Measurements from ENCODE around the gene AQP6. TPM values are rescaled to one million over a fixed set of nuclear protein-coding genes. Genes with fewer than 3 reads are reported as not detected.

Gene AQP6
- total RNA-seq, 1 experiment from 2014 or later = 0.09 TPM

GRCh38 chr12:49942921-49943624 is 29.7 kb upstream of the AQP6 start:
- Histone ChIP-seq H2BK15ac (ENCODE audit: low read depth, low read length) (no peak overlapping the region), H3K23me2 (ENCODE audit: insufficient read length, low read depth, low read length, poor library complexity, severe bottlenecking) (peaks cover 5% of the 10 kb centered on the region), H2BK12ac (ENCODE audit: insufficient read length, low read depth, low read length) (no peak overlapping the region), H3K9ac (ENCODE audit: extremely low read depth, insufficient read length, low read length) (no peak overlapping the region), H3K27me3 (ENCODE audit: insufficient read depth, low read length) (no peaks in the 10 kb centered on the region), H3K4ac (ENCODE audit: low read depth, low read length) (no peak overlapping the region), H3K27ac (ENCODE audit: insufficient read length, low read depth, low read length) (no peak overlapping the region), H3K79me2 (ENCODE audit: insufficient read depth, low read length) (no peaks in the 10 kb centered on the region), H3K79me1 (ENCODE audit: insufficient read depth, low read depth, low read length, poor library complexity, severe bottlenecking) (no peaks in the 10 kb centered on the region), H2BK5ac (ENCODE audit: insufficient read length, low read length) (no peak overlapping the region), H4K5ac (ENCODE audit: insufficient read length, low read depth, low read length) (no peak overlapping the region), H4K8ac (replicated peaks; ENCODE audit: insufficient read length, low read depth, low read length) (no peak overlapping the region), H3K4me1 (ENCODE audit: insufficient read depth, low read length) (no peaks in the 10 kb centered on the region; the same call in 1 of the 2 replicates), H2AK5ac (ENCODE audit: insufficient read length, low read length) (no peak overlapping the region), H3K14ac (ENCODE audit: insufficient read depth, low read length) (no peak overlapping the region), H3K23ac (ENCODE audit: insufficient read length, low read depth, low read length) (no peak overlapping the region), H2BK20ac (ENCODE audit: low read depth, low read length, poor library complexity, severe bottlenecking) (no peak overlapping the region), H3K4me2 (ENCODE audit: insufficient read depth, insufficient read length, low read length) (no peak overlapping the region), H3T11ph (ENCODE audit: low read length) (no peak overlapping the region), H3K9me3 (ENCODE audit: control insufficient read depth, low read depth, low read length) (no peaks in the 10 kb centered on the region), H4K91ac (ENCODE audit: insufficient read length, low read depth, low read length) (no peak overlapping the region), H4K20me1 (ENCODE audit: control insufficient read depth, insufficient read depth, insufficient read length) (no peaks in the 10 kb centered on the region), H2BK120ac (ENCODE audit: low read depth, low read length, poor library complexity, severe bottlenecking) (no peak overlapping the region), H3K18ac (ENCODE audit: insufficient read length, low read depth, low read length) (no peak overlapping the region), H2AFZ (ENCODE audit: low read length) (no peak overlapping the region), H3K56ac (ENCODE audit: insufficient read length, low read depth, low read length) (no peak overlapping the region)
- no CpG with 5 or more reads among the region's 14 CpGs for WGBS (ENCODE audit: extremely low coverage, insufficient read length, low lambda C conversion rate)
- H3K36me3 Mint-ChIP-seq (ENCODE audit: insufficient read depth in 1 of 3, low read depth in 3 of 3) = no peaks in the 10 kb centered on the region; a peak in 1 of 7 replicates
- DNase-seq = peak; percentile 38
- H3K4me1 Mint-ChIP-seq = peaks cover 40 to 59% of the 10 kb centered on the region in 2 experiments
- H3K27ac Mint-ChIP-seq = no peak overlapping the region
- H3K4me3 Mint-ChIP-seq = peak overlapping the region in 1 of 2 experiments; percentile 47; a peak in 2 of 5 replicates
- peaks cover 27% of the 10 kb centered on the region for H3K27me3 Mint-ChIP-seq (ENCODE audit: low read depth)
- no peaks in the 10 kb centered on the region for H3K9me3 Mint-ChIP-seq
- TF ChIP-seq, protein P1, sequence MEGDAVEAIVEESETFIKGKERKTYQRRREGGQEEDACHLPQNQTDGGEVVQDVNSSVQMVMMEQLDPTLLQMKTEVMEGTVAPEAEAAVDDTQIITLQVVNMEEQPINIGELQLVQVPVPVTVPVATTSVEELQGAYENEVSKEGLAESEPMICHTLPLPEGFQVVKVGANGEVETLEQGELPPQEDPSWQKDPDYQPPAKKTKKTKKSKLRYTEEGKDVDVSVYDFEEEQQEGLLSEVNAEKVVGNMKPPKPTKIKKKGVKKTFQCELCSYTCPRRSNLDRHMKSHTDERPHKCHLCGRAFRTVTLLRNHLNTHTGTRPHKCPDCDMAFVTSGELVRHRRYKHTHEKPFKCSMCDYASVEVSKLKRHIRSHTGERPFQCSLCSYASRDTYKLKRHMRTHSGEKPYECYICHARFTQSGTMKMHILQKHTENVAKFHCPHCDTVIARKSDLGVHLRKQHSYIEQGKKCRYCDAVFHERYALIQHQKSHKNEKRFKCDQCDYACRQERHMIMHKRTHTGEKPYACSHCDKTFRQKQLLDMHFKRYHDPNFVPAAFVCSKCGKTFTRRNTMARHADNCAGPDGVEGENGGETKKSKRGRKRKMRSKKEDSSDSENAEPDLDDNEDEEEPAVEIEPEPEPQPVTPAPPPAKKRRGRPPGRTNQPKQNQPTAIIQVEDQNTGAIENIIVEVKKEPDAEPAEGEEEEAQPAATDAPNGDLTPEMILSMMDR (conservative IDR thresholded peaks at IDR 0.05) = no peak

Measured in H9 (cell line).